HG03520 (cell line): ENCODE measurements around the gene RPL3.
"Not testable (repeated sequence)": the region's sequence is repeated elsewhere in the genome, so short reads cannot be mapped to it uniquely, and the experiment has no call there.

Experiments used
- ATAC-seq: cut with Tn5 transposase; IDR thresholded peaks from one replicate; pipeline ENCODE4 v1.9.1; 2021; ENCODE audit warnings: mild to moderate bottlenecking, moderate library complexity; ENCODE audit not compliant: unreplicated experiment

RPL3 gene

DNA sequence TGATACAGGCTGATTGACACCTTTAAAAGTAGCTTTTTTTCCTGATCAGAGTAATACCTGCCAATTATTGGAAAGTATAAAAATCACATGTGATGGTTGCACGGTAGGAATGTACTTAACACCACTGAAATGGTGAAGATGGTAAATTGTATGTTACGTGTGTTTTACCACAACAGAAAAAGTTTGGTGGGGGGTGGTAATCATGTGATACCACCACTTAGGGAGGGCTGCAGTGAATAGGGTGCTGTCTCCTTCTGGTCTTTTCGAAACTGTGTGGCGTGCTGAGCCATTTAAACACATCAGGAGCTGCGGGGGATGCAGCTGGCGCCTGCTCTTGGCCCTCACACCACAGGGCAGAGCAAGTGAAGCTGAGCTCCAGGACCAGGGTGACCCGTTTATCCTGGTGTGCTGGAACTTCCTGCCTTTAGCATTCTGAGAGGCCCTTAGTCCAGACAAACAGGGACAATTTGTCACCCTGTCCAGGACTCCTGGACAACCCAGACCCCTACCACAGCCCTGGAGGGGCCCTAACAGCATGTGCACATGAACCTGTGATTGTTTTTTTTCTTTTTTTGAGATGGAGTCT lies 33.0 kb upstream of the RPL3 start:
- ATAC-seq, result no peak

DNA sequence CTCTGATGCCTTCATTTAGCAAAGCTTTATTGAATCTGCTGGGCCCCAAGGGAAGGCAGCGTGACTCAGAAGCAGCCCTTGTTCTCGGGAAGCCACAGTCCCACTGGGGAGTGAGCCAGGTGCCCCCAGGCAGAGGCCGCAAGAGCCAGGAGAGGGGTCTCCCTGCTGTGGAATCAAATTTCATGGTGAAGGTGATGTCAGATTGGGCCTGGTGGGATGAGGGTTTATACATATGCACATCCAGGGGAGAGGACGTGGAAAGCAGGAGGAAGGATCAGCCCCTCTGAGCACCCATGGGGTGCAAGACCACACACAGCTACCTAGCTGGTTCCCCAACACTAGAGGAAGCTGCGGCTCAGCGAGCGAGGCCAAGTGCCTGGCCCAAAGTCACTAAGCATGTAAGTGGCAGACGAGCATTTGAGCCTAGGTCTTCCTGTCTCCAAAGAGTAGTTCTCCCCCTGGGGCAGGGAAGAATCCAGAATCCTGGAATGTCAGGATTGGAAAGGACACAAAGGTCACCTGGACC lies 32.3 kb upstream of the RPL3 start:
- ATAC-seq, result no peak

DNA sequence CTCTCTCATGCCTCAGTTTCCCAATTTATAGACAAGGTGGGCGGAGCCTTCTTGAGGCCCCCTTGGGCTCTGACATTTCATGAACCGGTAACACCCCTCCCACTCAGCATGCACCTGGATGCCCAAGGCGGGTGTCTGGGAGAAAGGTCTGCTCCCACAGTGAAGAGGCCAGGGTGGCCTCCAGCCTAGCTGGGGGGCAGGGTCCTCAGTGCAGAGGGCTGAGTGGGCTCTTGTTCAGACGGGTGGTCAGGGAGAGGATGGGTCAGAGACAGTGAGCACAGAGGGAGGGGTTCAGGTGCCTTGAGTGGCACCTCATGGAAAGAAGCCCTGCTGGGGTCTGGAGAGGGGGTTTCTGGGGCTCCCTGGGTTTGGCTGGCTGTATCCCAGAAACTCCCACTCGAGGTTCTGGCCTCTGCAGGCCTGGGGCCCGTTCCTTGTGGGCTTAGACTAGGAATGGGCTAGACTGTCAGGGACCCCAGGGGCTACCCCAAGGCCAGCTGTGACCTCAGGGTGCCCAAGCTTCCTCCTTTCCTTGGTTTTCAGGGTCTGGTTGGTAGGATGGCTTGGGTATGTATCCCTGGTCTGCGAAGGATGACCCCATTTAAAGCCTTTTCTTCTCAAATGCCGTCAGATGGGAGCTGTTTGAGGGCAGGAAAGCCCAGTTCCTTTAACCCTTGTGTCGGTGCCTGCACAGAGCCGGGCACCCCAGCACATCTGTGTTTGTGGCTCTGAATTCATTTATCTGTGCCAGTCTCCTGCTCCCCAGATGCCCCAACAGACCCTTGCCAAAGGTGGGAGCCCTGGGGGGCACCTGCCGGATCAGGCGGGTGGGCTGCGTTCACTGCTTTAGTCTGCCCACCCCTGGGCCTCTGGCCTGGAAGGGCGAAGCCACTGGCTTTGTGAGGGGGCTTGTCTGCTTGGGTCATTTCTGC lies 31.6 kb upstream of the RPL3 start:
- ATAC-seq, result no peak

DNA sequence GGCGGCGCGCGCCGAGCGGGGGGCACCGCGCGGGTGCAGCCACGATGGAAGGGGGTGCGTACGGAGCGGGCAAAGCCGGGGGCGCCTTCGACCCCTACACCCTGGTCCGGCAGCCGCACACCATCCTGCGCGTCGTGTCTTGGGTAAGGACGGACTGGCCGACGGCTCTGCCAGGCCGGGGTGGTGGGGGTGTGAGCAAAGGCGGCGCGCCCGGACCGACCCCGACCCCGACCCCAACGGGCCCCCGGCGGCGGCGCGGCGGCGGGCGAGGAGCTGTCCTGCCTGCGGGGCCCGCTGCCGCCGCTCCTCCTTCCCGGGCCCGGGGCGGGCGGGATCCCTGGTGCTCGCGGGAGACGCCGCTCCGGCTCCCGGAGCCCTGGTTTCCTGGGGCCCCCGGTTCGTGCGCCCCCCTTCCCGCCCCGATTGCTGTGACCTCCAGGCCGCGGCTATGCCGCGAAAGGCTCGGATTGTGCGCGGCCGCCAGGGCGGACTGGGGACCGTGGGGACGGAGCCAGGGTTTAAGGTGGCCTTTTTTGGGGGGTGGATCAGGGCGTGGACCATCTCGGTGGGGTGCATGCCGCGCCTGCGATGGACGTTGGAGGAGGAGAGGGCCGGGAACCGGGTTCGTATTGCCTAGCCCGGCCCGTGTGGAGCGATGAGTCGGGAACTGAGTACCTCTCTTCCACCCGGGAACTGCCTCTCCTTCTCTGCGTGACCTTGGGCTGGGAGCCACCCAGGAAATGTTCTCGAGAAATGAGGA lies 30.7 kb upstream of the RPL3 start, which contains the start of gene SYNGR1:
Gene SYNGR1, plus strand, starts transcription at position 25 of the 760 bp plus-strand sequence. Its CDS starts 20 bp downstream, at position 45.
- no peak for ATAC-seq

DNA sequence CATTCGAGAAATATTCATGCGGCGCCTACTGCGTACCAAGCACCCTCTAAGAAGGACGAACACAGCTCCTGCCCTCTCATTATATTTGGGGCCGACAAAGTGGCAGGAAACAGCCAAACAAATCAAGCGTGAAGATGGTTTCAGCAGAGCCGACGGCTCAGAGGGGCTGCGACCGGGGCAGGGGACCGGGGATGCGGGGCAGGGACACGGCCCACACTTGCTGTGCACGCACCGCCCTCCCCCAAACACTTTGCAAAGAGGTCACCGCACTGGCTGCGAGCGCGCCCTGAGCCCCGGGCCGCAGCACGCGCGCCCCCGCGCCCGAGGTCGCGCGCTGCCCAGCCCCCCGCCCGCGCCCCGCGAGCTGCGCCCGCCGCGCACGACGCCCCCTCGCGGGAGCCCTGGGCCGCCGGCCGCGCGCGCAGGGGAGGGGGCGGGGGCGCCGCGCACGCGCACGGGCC lies 30.1 kb upstream of the RPL3 start:
- no peak for ATAC-seq

DNA sequence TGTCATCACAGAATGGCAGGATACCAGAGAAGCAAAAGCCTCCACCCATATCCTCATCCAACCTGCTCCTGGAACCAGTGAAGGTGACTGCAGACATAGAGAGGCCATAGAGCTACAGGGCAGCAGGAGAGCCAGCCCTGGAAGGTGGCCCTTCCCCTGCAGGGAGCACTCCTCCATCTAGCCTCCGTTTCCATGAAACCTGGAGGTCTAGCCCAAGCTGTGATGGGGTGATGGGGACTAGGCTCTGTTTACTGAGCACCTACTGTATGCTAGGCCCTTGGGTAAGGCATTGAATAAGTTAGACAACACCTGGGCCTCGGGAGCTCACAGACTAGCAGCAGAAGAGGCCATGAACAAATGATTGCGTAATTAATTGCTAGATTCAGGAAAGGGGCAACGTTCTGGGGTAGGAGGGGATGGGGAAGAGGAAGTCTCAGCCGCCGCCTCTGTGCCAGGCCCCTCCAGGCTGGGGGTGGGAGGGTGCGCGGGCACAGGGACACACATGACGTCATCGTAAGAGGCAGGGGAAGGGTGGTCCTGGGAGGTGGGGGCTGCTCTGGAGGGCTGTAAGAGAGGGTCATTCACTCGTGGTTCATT lies 29.6 kb upstream of the RPL3 start:
- ATAC-seq, result no peak

DNA sequence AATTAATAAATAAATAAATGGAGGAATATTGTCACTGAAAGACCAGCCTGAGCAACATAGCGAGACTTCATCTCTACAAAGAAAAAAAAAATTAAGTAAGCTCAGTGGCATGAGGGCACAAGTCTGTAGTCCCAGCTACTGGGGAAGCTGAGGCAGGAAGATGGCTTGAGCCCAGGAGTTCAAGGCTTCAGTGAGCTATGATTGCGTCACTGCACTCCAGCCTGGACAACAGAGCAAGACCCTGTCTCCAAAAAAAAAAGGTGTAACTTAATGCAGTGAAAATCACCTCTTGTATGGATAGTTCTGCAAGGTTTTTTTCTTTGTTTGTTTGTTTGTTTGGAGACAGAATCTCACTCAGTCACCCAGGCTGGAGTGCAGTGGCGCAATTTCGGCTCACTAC lies 25.8 kb upstream of the RPL3 start:
- no peak for ATAC-seq

DNA sequence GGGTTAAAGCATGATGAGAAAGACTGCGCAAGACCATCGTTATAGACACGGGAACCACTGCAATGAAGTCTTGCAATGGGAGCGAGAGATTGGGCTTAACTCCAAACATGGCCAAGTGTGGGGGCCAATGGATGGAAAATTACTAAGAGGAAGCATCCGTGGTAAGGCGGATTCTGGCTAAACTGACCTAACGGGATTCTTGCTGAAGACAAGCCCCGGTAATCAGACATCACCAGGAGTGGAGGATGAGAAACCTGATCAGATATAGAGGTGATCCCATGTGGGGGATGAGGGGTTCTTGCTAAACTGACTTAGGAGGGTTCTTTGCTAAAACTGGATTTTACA lies 24.6 kb upstream of the RPL3 start:
- ATAC-seq, result no peak

DNA sequence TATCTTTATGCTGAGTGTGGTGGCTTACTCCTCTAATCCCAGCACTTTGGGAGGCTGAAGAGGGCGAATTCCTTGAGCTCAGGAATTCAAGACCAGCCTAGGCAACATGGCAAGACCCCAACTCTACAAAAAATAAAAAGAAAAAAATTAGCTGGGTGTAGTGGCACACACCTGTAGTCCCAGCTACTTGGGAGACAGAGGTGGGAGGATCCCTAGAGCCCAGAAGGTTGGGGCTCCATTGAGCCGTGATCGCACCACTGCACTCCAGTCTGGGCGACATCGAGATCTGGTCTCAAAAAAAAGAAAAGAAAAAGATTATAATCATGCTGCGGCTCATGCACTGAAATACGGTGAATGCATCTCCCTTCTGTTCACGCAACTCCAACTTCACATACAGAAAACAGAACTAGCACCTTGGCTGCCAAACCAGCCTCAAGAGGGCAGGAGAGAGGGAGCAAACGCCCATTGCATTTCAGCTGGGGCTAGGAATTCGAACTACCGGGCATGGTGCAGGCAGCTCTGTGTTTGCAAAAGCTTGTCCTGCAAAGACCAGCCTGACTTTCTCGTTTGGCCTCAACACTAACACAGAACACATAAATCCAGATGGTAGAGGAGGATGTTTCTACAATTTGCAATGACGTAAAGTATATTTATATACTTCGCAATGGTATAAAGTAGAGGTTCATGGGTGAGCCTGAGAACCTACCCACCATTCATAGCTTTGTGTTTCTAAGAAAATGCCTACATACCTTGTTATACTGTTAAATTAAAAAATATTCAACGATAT lies 24.0 kb upstream of the RPL3 start:
- ATAC-seq, result no peak

DNA sequence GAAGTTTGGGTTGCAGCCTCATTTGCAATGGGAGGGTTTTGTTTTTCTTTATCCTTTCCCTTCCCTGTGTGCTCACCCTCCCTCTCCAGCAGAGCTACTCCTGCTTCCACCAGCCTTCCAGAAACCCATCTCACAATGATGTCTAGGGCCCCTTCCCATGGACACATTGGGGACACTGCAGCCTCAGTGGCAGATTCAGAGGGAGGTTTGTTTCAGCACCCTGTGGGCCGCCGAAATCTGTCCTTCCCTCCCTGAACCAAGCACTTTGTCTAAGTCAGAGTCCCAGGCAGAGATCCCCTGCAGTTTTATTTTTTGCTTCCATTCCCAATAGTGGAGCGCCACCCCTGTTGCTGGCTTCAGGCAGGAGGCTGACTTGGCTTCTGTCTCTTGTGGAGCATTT lies 21.8 kb upstream of the RPL3 start:
- ATAC-seq, result no peak

DNA sequence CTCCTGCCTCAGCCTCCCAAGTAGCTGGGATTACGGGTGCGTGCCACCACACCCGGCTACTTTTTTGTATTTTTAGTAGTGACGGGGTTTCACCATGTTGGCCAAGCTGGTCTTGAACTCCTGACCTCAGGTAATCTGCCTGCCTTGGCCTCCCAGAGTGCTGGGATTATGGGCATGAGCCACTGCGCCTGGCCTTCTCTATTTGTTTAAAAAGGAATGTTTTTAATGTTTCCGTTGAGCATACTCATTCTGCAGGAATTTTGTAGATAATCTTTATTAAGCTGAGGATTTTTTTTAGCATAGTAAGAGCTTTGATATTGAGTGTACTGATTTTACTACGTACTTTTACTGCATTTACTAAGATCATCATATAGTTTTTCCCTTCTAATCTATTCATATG lies 20.4 kb upstream of the RPL3 start:
- ATAC-seq, result not testable (repeated sequence)

DNA sequence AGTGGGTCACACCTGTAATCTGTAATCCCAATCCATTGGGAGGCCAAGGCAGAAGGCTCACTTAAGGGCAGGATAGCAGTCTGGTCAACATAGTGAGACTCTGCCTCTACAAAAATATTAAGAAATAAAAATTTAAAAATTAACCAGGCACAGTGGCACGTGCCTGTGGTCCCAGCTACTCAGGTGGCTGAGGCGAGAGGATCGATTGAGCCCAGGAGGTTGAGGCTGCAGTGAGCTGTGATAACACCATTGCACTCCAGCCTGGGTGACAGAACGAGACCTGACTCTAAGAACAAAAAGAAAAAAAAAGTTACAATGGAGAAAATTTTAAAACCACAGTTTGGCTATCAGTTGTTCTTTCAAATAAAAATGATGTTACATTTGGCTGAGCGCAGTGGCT lies 17.0 kb upstream of the RPL3 start:
- no peak for ATAC-seq

DNA sequence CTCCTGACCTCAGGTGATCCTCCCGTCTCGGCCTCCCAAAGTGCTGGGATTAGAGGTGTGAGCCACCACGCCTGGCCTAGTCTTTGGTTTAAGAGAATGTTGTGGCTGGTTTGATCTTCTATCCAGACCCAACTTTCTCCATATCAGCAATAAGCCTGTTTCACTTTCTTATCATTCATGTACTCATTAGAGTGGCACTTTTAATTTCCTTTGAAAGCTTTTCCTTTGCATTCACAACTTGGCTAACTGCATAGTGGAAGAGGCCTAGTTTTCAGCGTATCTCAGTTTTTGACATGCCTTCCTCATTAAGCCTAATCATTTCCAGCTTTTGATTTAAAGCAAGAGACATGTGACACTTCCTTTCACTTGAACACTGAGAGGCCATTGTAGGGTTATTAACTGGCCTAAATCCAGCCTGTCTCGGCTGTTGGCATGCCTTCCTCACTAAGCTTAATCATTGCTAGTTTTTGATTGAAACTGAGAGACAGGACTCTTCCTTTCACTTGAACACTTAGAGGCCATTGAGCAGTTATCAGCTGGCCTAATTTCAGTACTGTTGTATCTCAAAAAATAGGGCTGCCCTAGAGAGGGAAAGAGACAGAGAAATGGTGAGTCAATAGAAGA lies 13.1 kb upstream of the RPL3 start:
- ATAC-seq, result no peak

DNA sequence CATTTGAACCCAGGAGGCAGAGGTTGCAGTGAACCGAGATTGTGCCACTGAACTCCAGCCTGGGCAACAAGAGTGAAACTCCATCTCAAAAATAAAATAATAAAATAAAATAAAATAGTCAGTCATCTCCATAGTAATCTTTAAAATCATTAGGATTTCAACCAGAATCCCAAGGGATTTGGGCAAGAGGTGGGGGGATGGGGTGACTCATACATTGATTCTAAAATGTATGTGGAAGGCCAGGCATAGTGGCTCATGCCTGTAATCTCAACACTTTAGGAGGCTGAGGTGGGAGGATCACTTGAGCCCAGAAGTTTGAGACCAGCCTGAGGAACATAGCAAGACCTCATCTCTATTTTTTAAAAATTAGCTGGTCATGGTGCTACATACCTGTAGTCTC lies 11.1 kb upstream of the RPL3 start:
- not testable (repeated sequence) for ATAC-seq

DNA sequence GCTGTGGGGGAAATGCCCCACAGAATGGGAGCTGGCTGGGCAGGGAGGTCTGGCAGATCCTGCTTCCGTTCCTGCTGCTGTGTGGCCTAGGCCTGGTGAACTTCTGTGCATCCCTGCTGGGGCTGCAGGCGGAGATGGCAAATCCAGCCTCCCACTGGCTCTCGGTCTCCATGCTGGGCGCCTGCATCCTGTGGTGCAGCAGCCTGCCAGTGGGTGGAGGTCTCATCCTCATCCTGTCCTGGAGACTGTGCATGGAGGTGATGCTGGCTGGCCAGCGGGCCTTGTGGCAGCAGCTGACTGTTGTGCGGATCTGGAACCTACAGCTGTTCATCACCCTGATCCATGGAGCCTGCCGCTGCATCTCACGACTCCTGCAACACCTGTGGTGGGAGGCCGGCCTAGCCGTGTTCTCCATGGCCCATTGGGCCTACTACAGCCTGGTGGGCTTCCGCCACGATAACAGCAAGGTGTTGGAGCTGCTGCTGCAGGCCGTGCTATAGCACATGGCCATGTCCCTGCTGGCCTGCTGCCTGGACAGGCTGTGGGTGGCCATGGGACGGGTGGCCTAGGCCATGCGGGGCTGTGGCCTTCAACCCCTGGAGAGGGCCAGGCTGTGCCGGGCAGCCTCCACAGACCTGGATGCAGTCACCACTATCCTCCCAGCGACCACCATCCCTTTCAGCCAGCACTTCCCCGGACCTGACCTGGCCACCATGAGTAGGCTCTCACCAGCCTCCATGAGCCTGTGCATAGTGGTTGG lies 8.8 kb upstream of the RPL3 start:
- no peak for ATAC-seq

DNA sequence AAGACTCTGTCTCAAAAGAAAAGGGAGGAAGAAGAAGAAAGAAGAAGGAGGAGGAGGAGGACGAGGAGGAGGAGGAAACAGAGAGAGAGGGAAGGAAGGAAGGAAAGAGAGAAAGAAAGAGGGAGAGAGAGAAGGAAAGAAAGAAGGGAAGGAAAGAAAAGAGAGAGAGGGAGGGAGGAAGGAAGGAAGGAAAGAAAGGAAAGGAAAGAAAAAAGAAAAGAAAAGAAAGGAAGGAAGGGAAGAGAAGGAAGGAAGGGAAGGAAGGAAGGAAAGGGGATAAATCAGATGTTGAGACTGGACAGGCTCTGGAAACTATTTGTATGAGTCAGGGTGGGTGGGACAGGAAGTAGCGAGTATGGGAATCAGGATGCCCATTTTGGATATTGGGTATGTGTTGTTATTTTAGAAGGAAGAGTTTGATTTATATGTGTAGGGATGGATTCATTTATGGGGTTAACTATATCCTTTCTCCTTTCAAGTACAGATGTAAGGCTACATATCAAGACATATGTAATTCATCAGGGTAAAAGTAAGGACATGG lies 6.0 kb upstream of the RPL3 start:
- no peak for ATAC-seq

DNA sequence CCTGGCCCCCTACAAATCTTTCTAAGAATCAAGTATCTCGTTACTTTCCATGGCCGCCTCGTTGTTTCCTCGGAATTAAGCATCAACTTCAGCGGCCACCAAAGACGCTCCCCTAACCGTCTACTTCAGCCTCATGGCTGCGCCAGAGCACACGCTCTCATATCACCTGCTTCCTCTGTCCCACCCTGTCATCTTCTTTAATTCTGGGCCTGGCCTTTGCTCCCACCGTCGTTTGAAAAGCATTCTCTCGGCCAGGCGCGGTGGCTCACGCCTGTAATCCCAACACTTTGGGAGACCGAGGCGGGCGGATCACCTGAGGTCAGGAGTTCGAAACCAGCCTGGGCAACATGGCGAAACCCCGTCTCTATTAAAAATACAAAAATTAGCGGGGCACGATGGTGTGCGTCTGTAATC lies 1.2 kb upstream of the RPL3 start:
- ATAC-seq, result not testable (repeated sequence)

DNA sequence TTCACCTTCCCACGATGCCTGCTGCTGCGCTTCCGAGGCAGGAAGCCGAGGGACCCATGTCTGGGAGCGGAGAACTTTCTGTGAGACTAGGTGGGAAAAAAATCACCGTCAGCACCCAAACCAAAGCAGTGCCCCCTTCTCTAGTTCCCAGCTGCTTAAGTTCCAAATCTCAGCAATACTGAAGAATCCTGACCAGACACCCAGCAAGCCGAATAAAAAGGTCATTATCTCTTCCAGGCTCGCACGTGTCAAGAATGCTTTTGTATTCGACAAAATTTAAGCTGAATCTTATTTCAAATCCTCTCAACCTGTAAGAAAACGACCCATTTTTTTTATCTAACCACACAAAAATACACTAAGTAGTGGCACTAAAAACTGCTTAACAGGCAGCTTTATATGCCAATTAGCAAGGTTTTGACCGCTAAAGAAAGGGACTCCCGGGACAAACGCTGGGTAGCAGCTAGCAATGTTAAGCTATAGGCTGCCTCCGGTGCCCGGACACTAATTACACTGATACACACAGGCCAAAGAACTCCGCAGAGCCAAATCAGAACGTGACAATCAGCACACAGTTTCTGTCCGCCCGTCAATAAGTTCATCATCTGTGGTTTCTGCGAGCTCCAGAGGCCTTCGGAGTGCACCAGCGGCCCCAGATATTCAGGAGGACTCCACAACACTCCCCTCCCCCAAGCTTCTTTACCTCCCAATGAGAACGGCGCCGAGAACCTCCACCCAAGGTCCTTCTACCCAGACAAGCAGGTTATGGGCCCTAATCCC lies 728 bp downstream of the RPL3 start:
- ATAC-seq, result no peak
